Tibial nerve (tissue), 4 donors: ENCODE measurements around the gene PKDREJ.

ENCODE experiments used
- EP300 ChIP-seq, 2 donors: sonication (generic); formaldehyde crosslinking; IDR thresholded peaks; one replicate each; pipeline ENCODE4 v1.6.1; 2017; ENCODE audit warnings: antibody characterized with exemption in 2 of 2, mild to moderate bottlenecking in 1 of 2
- TF ChIP-seq, protein P1 (sequence below), 5 experiments: fragments of 200-600 bp in 3 of 5; fragments of 450-650 bp in 2 of 5; sonication (generic) in 3 of 5; IDR thresholded peaks; one replicate each; pipeline ENCODE4 v1.5.1; 2016 to 2019; ENCODE audit warnings: antibody characterized with exemption in 5 of 5, mild to moderate bottlenecking in 3 of 5, moderate library complexity in 2 of 5

GRCh38 chr22:46239261-46240048, 23.7 kb downstream of the PKDREJ start:
- TF ChIP-seq, protein P1, sequence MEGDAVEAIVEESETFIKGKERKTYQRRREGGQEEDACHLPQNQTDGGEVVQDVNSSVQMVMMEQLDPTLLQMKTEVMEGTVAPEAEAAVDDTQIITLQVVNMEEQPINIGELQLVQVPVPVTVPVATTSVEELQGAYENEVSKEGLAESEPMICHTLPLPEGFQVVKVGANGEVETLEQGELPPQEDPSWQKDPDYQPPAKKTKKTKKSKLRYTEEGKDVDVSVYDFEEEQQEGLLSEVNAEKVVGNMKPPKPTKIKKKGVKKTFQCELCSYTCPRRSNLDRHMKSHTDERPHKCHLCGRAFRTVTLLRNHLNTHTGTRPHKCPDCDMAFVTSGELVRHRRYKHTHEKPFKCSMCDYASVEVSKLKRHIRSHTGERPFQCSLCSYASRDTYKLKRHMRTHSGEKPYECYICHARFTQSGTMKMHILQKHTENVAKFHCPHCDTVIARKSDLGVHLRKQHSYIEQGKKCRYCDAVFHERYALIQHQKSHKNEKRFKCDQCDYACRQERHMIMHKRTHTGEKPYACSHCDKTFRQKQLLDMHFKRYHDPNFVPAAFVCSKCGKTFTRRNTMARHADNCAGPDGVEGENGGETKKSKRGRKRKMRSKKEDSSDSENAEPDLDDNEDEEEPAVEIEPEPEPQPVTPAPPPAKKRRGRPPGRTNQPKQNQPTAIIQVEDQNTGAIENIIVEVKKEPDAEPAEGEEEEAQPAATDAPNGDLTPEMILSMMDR (IDR thresholded peaks at IDR 0.05): no peak
- TF ChIP-seq EP300 (IDR thresholded peaks at IDR 0.05): no peak
